ENCODE measurements around the gene FITM2.

Gene FITM2

DNA sequence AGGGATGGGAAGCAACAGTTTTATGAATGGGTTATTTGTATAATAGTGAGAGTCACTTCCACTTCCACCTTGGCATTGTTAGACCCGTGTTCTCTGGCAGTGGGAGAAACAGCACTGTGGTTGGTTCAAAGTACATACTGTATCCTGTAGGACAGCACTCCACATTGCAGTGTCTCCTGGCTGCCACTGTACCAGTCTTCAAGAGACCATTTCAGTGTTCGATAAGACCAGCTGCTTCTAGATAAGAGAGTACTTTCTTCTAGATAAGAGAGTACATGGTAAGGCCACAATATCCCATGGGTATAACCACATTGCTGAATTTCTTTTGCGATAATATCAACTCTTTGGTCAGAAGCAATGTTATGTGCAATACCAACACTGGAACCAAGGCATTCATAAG, 28.8 kb downstream of the FITM2 start:
- 0 out of 2 replicates have a peak, but pooled peaks cover under 1% of the 10 kb centered on the region for H3K36me3 ChIP-seq
- H3K4me3 ChIP-seq (ENCODE audit: low read depth, low read length), result no peak overlapping the region
- no peak for TF ChIP-seq CTCF (IDR thresholded peaks at IDR 0.05; ENCODE audit: low read depth, low read length)
- no peak for DNase-seq
- H3K27me3 ChIP-seq, result no peaks in the 10 kb centered on the region
- no peaks in the 10 kb centered on the region for H3K4me1 ChIP-seq
- H3K9me3 ChIP-seq, result no peaks in the 10 kb centered on the region

- TF ChIP-seq CTCF (IDR thresholded peaks at IDR 0.05; ENCODE audit: low read depth, low read length), result no peak
These were observed 30.6 kb downstream of the FITM2 start for GRCh38 chr20:44280387-44280786.

GRCh38 chr20:44279228-44279627, 31.8 kb downstream of the FITM2 start:
- Histone ChIP-seq H3K4me1 (no peaks in the 10 kb centered on the region), H3K9me3 (no peaks in the 10 kb centered on the region), H3K27me3 (no peaks in the 10 kb centered on the region), H3K4me3 (ENCODE audit: low read depth, low read length) (no peak overlapping the region), H3K36me3 (peaks cover 5% of the 10 kb centered on the region; the same call in 1 of the 2 replicates)
- no peak for DNase-seq
- no peak for TF ChIP-seq CTCF (IDR thresholded peaks at IDR 0.05; ENCODE audit: low read depth, low read length)

More at GRCh38 chr20:44280387-44280786, 30.6 kb downstream of the FITM2 start:
- DNase-seq, result no peak
- no peaks in the 10 kb centered on the region for H3K9me3 ChIP-seq
- peaks cover 5% of the 10 kb centered on the region; the same call in 1 of the 2 replicates for H3K36me3 ChIP-seq
- no peaks in the 10 kb centered on the region for H3K27me3 ChIP-seq
- H3K4me3 ChIP-seq (ENCODE audit: low read depth, low read length), result no peak overlapping the region
- no peaks in the 10 kb centered on the region for H3K4me1 ChIP-seq

- Histone ChIP-seq H3K9me3 (no peaks in the 10 kb centered on the region), H3K27me3 (no peaks in the 10 kb centered on the region), H3K4me3 (ENCODE audit: low read depth, low read length) (no peak overlapping the region), H3K4me1 (no peaks in the 10 kb centered on the region), H3K36me3 (peaks cover 5% of the 10 kb centered on the region; the same call in 1 of the 2 replicates)
- no peak for TF ChIP-seq CTCF (IDR thresholded peaks at IDR 0.05; ENCODE audit: low read depth, low read length)
- no peak for DNase-seq
These were observed 36.5 kb downstream of the FITM2 start for GRCh38 chr20:44274303-44275017.

DNA sequence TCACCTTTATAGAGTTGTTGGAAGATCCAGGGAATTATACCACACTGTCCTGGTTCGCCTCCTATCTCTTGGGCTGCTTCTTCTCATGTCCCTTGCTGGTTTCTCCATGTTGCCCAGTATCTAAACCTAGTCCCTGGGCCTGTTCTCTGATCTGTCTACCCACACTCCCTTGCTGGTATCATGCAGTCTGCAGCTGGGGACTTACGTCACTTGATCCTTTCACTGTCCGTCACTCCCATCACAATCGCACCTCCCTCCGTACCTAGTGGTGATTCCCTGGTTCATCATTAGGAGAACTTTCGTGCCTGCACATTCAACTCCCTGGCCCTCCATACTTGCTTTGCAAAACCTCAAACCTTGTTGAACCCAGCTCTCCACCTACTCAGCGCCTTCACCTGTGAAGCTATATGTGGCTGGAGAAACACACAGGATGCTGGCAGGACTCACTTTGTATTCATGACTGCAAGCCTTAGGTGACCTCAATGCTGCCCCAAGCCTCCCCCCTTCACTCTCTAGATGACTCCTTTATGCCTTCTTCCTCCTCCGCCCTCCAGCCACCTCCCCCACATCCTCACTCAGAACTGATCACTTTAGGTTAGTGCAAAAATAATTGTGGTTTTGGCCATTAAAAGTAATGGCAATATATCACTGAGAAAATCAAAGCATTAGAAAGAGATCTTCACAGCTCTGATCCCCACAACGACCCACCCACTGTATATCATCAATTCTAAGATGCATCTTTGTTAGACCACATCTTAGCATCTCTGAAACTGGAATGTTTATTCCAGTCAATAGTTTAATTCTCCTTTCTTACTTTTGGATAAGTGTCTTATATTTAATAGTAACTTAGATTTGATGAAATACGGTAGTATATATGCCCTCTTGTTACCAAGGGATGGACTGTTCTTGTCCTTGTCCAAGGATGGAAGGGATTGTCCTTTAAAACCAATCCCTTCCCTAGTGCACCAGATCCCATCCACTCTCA, 37.5 kb downstream of the FITM2 start:
- peaks cover 5% of the 10 kb centered on the region; the same call in 1 of the 2 replicates for H3K36me3 ChIP-seq
- no peak overlapping the region for H3K4me3 ChIP-seq (ENCODE audit: low read depth, low read length)
- no peaks in the 10 kb centered on the region for H3K4me1 ChIP-seq
- no peak for TF ChIP-seq CTCF (IDR thresholded peaks at IDR 0.05; ENCODE audit: low read depth, low read length)
- DNase-seq, result no peak
- H3K9me3 ChIP-seq, result no peaks in the 10 kb centered on the region
- no peaks in the 10 kb centered on the region for H3K27me3 ChIP-seq

Measured in BE2C (cell line).